IMR-90 (cell line): ENCODE measurements around the gene VPS26C. TPM values are rescaled to one million over a fixed set of nuclear protein-coding genes. Genes with fewer than 3 reads are reported as not detected.

Source experiments
- ATAC-seq: fragments of 200-7000 bp; cut with Tn5 transposase; 2 replicates; pipeline ENCODE4 v1.9.1; 2020; ENCODE audit warnings: low read depth, mild to moderate bottlenecking, moderate library complexity
- BruUV-seq: library from RNA; stranded (reverse); fragments of 400-500 nt; replicated peaks from 2 replicates; lab custom pipeline; 2021; lab: Mats Ljungman, UMichigan
- CTCF ChIA-PET: fragments of 300-600 bp; formaldehyde crosslinking; extraction: SDS; loops from one replicate; lab custom pipeline; 2021; ENCODE audit warnings: antibody characterized with exemption; lab: Yijun Ruan, JAX
- POLR2A ChIA-PET: fragments of 300-600 bp; sonication (Branson Sonifier 250); formaldehyde crosslinking; loops from one replicate; lab custom pipeline; 2022; ENCODE audit warnings: antibody characterized with exemption; ENCODE audit not compliant: unreplicated experiment; lab: Charles Lee
- DNase-seq: peaks from one replicate; pipeline ENCODE4 v3.0.0; 2013
- H2AFZ ChIP-seq: replicated peaks from 2 replicates; pipeline ENCODE3; 2013; ENCODE audit warnings: low read length, mild to moderate bottlenecking; ENCODE audit not compliant: poor library complexity
- H2AK5ac ChIP-seq: 2 replicates; pipeline ENCODE4 v1.6.1; 2013; ENCODE audit warnings: low read depth, low read length, inconsistent platforms
- H2AK9ac ChIP-seq: replicated peaks from 2 replicates; pipeline ENCODE3; 2013; ENCODE audit warnings: mild to moderate bottlenecking, low read depth, low read length, moderate library complexity; ENCODE audit not compliant: poor library complexity
- H2BK120ac ChIP-seq: 2 replicates; pipeline ENCODE4 v1.6.1; 2013; ENCODE audit warnings: low read depth, low read length, inconsistent platforms
- H2BK15ac ChIP-seq: 3 replicates; pipeline ENCODE4 v1.6.1; 2013; ENCODE audit warnings: low read depth, low read length, inconsistent platforms
- H2BK20ac ChIP-seq: 2 replicates; pipeline ENCODE4 v1.6.1; 2013; ENCODE audit warnings: low read depth, mild to moderate bottlenecking, inconsistent platforms, low read length, moderate library complexity
- H2BK5ac ChIP-seq: 2 replicates; pipeline ENCODE4 v1.6.1; 2013; ENCODE audit warnings: mild to moderate bottlenecking, low read depth, low read length, inconsistent platforms; ENCODE audit not compliant: poor library complexity, severe bottlenecking
- H3K14ac ChIP-seq: replicated peaks from 2 replicates; pipeline ENCODE4 v1.6.1; 2013; ENCODE audit warnings: low read depth, low read length, inconsistent platforms
- H3K18ac ChIP-seq: 2 replicates; pipeline ENCODE4 v1.6.1; 2013; ENCODE audit warnings: low read depth, low read length, control low read depth
- H3K23ac ChIP-seq: 2 replicates; pipeline ENCODE4 v1.6.1; 2013; ENCODE audit warnings: low read depth, low read length, inconsistent platforms
- H3K27ac ChIP-seq: 2 replicates; pipeline ENCODE4 v1.5.1; 2013; ENCODE audit warnings: mild to moderate bottlenecking, control low read depth, low read length; ENCODE audit not compliant: insufficient read depth
- H3K27me3 ChIP-seq: 2 replicates; pipeline ENCODE4 v1.6.1; 2013; ENCODE audit warnings: low read length; ENCODE audit not compliant: control insufficient read depth, insufficient read depth
- H3K36me3 ChIP-seq: 2 replicates; pipeline ENCODE4 v1.6.1; 2013; ENCODE audit warnings: low read length, mixed read lengths; ENCODE audit not compliant: control insufficient read depth, insufficient read depth
- H3K4ac ChIP-seq: 2 replicates; pipeline ENCODE4 v1.6.1; 2013; ENCODE audit warnings: low read depth, low read length, inconsistent platforms
- H3K4me1 ChIP-seq: 2 replicates; pipeline ENCODE4 v1.6.1; 2013; ENCODE audit warnings: low read length, mixed read lengths; ENCODE audit not compliant: control insufficient read depth, insufficient read depth
- H3K4me2 ChIP-seq: 2 replicates; pipeline ENCODE4 v1.6.1; 2013; ENCODE audit warnings: low read depth, mild to moderate bottlenecking, control low read depth, low read length, moderate library complexity
- H3K4me3 ChIP-seq: 2 replicates; pipeline ENCODE4 v1.5.1; 2013; ENCODE audit warnings: low read depth, mild to moderate bottlenecking, control low read depth, low read length, moderate library complexity; ENCODE audit not compliant: insufficient read depth
- H3K56ac ChIP-seq: 2 replicates; pipeline ENCODE4 v1.6.1; 2013; ENCODE audit warnings: low read length, inconsistent platforms; ENCODE audit not compliant: insufficient read depth; ENCODE audit errors: extremely low read depth
- H3K79me1 ChIP-seq, 2 experiments: 2 replicates each; pipeline ENCODE4 v1.6.1; 2013; ENCODE audit warnings: low read length in 2 of 2, inconsistent platforms in 1 of 2, low read depth in 1 of 2
- H3K9ac ChIP-seq: 2 replicates; pipeline ENCODE4 v1.6.1; 2013; ENCODE audit warnings: low read depth, low read length, control low read depth
- H3K9me1 ChIP-seq: 2 replicates; pipeline ENCODE4 v1.6.1; 2013; ENCODE audit warnings: low read length, inconsistent platforms; ENCODE audit not compliant: insufficient read depth
- H3K9me3 ChIP-seq: 2 replicates; pipeline ENCODE4 v1.6.1; 2013; ENCODE audit warnings: low read length; ENCODE audit not compliant: control insufficient read depth, insufficient read depth
- H4K20me1 ChIP-seq: 2 replicates; pipeline ENCODE4 v1.6.1; 2013; ENCODE audit warnings: low read length, inconsistent platforms; ENCODE audit not compliant: insufficient read depth
- H4K5ac ChIP-seq: 2 replicates; pipeline ENCODE4 v1.6.1; 2013; ENCODE audit warnings: mild to moderate bottlenecking, low read depth, low read length, control low read depth
- H4K8ac ChIP-seq, 2 experiments: 2 replicates each; pipeline ENCODE4 v1.6.1; 2013; ENCODE audit warnings: low read depth in 2 of 2, low read length in 2 of 2, control low read depth in 1 of 2, inconsistent platforms in 1 of 2
- H4K91ac ChIP-seq: 2 replicates; pipeline ENCODE4 v1.6.1; 2013; ENCODE audit warnings: low read depth, low read length, inconsistent platforms; ENCODE audit not compliant: insufficient read depth
- CEBPB ChIP-seq: IDR thresholded peaks from 2 replicates; pipeline ENCODE4 v1.6.1; 2012; ENCODE audit warnings: low read depth, low read length, improper control_type of control experiment
- MAFK ChIP-seq: IDR thresholded peaks from 2 replicates; pipeline ENCODE4 v1.6.1; 2012; ENCODE audit warnings: low read depth, low read length, improper control_type of control experiment
- POLR2A ChIP-seq: IDR thresholded peaks from 2 replicates; pipeline ENCODE4 v1.6.1; 2012; ENCODE audit warnings: mild to moderate bottlenecking, low read depth, low read length
- RFX5 ChIP-seq: IDR thresholded peaks from 2 replicates; pipeline ENCODE4 v1.8.0; 2012; ENCODE audit warnings: low read depth, mild to moderate bottlenecking, low read length, moderate library complexity
- WGBS, 2 experiments: methylation state at CpG; one replicate each; pipeline versions ENCODE4 v1.1.5 to v1.1.7; 2013; ENCODE audit warnings: missing lambda C conversion rate in 2 of 2; ENCODE audit not compliant: insufficient read length in 1 of 2; ENCODE audit errors: extremely low coverage in 2 of 2; 5-methylcytosine and 5-hydroxymethylcytosine counted together
- dilution Hi-C: fragments of 300-500 bp; cut with HindIII; formaldehyde crosslinking; loops from one replicate; pipeline ENCODE4 v1.14.3; 2018; ENCODE audit warnings: low sequenced_read_pairs; ENCODE audit not compliant: unreplicated experiment
- in situ Hi-C: fragments of 300-500 bp; cut with MboI; formaldehyde crosslinking; loops from 3 replicates; pipeline ENCODE4 v1.14.3; 2019; ENCODE audit warnings: low sequenced_read_pairs, inconsistent platforms, mixed read lengths
- intact Hi-C: fragments of 100-400 bp; cut with micrococcal nuclease; formaldehyde crosslinking; loops from 2 replicates; pipeline ENCODE4 v1.10.0; 2022
- polyA plus RNA-seq, 3 experiments: library from polyadenylated mRNA; depleted of rRNA; stranded (reverse); fragments of >200 nt; gene quantifications; 2 replicates each; pipeline ENCODE4 v1.2.3, GENCODE V29; 2012; ENCODE audit warnings: low replicate concordance in 1 of 3
- total RNA-seq: library from RNA; depleted of rRNA; stranded (reverse); fragments of >200 nt; gene quantifications from 2 replicates; pipeline ENCODE4 v1.2.3, GENCODE V29; 2012
- TF ChIP-seq, protein P1 (sequence below): fragments of 150-350 bp; IDR thresholded peaks from 2 replicates; pipeline ENCODE4 v1.6.1; 2016; ENCODE audit warnings: low read depth, mild to moderate bottlenecking, low read length, moderate library complexity, borderline replicate concordance

VPS26C gene
- total and polyA plus RNA-seq, 2 of the 4 experiments (the other 2 are of a cell fraction), result 30.0 to 36.6 TPM

GRCh38 chr21:37259426-37259825 is 7.7 kb downstream of the VPS26C start (continued):
- TF ChIP-seq, protein P1, sequence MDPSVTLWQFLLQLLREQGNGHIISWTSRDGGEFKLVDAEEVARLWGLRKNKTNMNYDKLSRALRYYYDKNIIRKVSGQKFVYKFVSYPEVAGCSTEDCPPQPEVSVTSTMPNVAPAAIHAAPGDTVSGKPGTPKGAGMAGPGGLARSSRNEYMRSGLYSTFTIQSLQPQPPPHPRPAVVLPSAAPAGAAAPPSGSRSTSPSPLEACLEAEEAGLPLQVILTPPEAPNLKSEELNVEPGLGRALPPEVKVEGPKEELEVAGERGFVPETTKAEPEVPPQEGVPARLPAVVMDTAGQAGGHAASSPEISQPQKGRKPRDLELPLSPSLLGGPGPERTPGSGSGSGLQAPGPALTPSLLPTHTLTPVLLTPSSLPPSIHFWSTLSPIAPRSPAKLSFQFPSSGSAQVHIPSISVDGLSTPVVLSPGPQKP, result no peak

DNA sequence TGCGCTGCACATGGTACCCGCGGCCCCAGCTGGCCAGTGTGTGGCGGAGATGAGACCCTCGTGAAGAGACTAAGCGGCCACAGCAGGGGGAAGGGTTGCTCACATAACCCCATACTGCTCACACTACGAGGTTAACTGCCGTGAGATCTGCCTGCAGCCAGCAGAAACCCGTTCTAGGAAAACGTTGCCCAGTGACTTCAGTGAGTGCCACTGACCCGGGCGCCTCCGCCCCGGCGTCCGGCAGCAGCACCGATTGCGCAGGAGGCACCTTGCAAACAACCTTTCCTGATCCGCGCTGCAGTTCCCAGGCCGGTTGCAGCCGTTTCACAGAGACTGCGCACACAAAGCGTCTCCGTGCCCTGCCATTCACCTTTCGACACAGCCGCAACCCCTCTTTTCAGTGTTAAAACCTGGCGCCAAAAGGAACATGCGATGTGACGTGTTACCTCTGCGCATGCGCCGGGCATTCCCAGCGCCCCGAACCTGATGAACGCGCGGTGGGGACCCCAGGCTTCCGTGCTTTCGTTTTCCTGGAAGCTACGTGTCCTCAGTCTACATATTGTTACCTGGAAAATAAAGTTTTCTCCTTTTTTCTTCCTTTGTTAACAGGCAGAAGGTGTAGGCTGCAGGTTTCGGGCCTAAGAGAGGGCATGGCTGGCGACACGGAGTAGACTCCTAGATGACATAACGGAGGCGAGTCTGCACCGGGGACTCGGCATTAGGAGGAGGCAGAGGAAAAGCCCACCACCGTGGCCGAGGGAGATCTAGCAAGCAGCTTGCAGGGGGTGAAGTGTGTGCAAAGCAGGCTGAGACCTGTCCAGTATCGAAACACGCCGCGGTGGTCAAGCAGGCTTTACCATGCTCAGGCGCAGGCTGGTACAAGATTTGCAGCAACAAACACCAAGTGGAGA is 8.9 kb downstream of the VPS26C start:
- Histone ChIP-seq H3K9me1 (peaks cover 14% of the 10 kb centered on the region), H2AK9ac (peak overlapping the region; percentile 86), H3K9ac (peak overlapping the region; percentile 61), H3K56ac (peak overlapping the region; percentile 34; the same call in 1 of the 2 replicates), H3K4ac (peak overlapping the region; percentile 83), H4K8ac (peak overlapping the region; percentile 33 to 76; a peak in 3 of 4 replicates), H3K36me3 (no peaks in the 10 kb centered on the region), H3K9me3 (no peaks in the 10 kb centered on the region), H4K91ac (peak overlapping the region; percentile 83), H3K18ac (peak overlapping the region; percentile 0; the same call in 1 of the 2 replicates), H2BK5ac (peak overlapping the region; percentile 22), H2BK15ac (no peak overlapping the region), H3K79me1 (peaks cover 32 to 76% of the 10 kb centered on the region in 2 experiments), H2BK20ac (no peak overlapping the region), H4K5ac (peak overlapping the region; percentile 50), H2BK120ac (peak overlapping the region; percentile 35; the same call in 1 of the 2 replicates), H3K27me3 (no peaks in the 10 kb centered on the region), H2AFZ (peak overlapping the region; percentile 86), H3K27ac (peak overlapping the region; percentile 74), H3K4me2 (peak overlapping the region; percentile 85), H3K14ac (peak overlapping the region; percentile 47), H3K23ac (peak overlapping the region; percentile 70; the same call in 1 of the 2 replicates), H4K20me1 (peaks cover 28% of the 10 kb centered on the region), H3K4me3 (peak overlapping the region; percentile 49), H3K4me1 (peaks cover 16% of the 10 kb centered on the region), H2AK5ac (peak overlapping the region; percentile 77; the same call in 1 of the 2 replicates)
- POLR2A ChIA-PET, result interaction anchor here (0.6 kb wide), 1 partner anchor 11 kb away, joined by 8 read pairs; no protein-coding TSS in a partner anchor
- intact Hi-C loops, result no loop called here
- peak; percentile 38 for ATAC-seq
- WGBS, 2 experiments, result 16% methylated on average over 32 of the region's 55 CpGs; no CpG with 5 or more reads in 1 of the 2 experiments
- TF ChIP-seq RFX5, result no peak
- TF ChIP-seq MAFK, result no peak
- TF ChIP-seq, protein P1, result no peak
- TF ChIP-seq POLR2A, result no peak
- TF ChIP-seq CEBPB, result peak; percentile 49; the same call in 1 of the 2 replicates
- dilution Hi-C loops, result no loop called here
- no TSS peak for BruUV-seq
- in situ Hi-C loops, result loop anchor here (25.0 kb wide), 1 partner anchor 204 kb away; no protein-coding TSS in a partner anchor
- CTCF ChIA-PET, result interaction anchor here (1.0 kb wide), 1 partner anchor 9 kb away, joined by 3 read pairs; the partner anchor contains the start of gene VPS26C
- peak; percentile 36 for DNase-seq
